GM12891 (cell line): ENCODE results near the gene FBXO33. TPM values are rescaled to one million over a fixed set of nuclear protein-coding genes. Genes with fewer than 3 reads are reported as not detected.
A peak's percentile ranks its signal among the peaks of the same experiment; 100 is the strongest.

ENCODE experiments used
- DNase-seq: peaks from one replicate; pipeline ENCODE4 v3.0.0; 2011; ENCODE audit warnings: low spot score; ENCODE audit not compliant: insufficient read length
- FAIRE-seq: peaks from 2 replicates; lab custom pipeline; 2011; peaks lifted over from hg19 to GRCh38; lab: Jason Lieb, UNC
- PAX5 ChIP-seq: IDR thresholded peaks from 2 replicates; pipeline ENCODE4 v1.6.1; 2011; ENCODE audit warnings: low read length, moderate library complexity, mild to moderate bottlenecking; ENCODE audit not compliant: insufficient read depth, severe bottlenecking
- POLR2A ChIP-seq: IDR thresholded peaks from 2 replicates; pipeline ENCODE4 v1.6.1; 2011; ENCODE audit warnings: low read depth, low read length, control low read depth
- POLR2AphosphoS5 ChIP-seq: IDR thresholded peaks from 2 replicates; pipeline ENCODE4 v1.6.1; 2011; ENCODE audit warnings: low read depth, low read length, control low read depth
- POU2F2 ChIP-seq: IDR thresholded peaks from 2 replicates; pipeline ENCODE4 v1.6.1; 2011; ENCODE audit warnings: low read depth, mild to moderate bottlenecking, control low read depth, low read length, moderate library complexity
- SPI1 ChIP-seq: IDR thresholded peaks from 2 replicates; pipeline ENCODE4 v1.6.1; 2011; ENCODE audit warnings: low read depth, low read length, control low read depth
- TAF1 ChIP-seq: IDR thresholded peaks from 2 replicates; pipeline ENCODE4 v1.6.1; 2011; ENCODE audit warnings: low read depth, low read length, control low read depth
- polyA plus RNA-seq: library from polyadenylated mRNA; unstranded; fragments of >200 nt; gene quantifications from one replicate; pipeline ENCODE4 v1.2.1, GENCODE V29; 2012; ENCODE audit warnings: low read depth, missing spikeins, inconsistent platforms; ENCODE audit not compliant: missing spikeins

Gene FBXO33
- 11.2 TPM for polyA plus RNA-seq

GRCh38 chr14:39432179-39432618 is at the start of gene FBXO33:
Gene FBXO33, minus strand, starts transcription at chr14:39432433. Its CDS starts 271 bp downstream, at chr14:39432162.
- FAIRE-seq, result peak; percentile 96
- TF ChIP-seq SPI1, result no peak
- TF ChIP-seq TAF1, result no peak
- no peak for TF ChIP-seq POLR2AphosphoS5
- TF ChIP-seq POU2F2, result no peak
- no peak for TF ChIP-seq PAX5
- no peak for TF ChIP-seq POLR2A
- peak; percentile 88 for DNase-seq

- FAIRE-seq, result peak; percentile 73
- TF ChIP-seq POU2F2 (no peak), POLR2A (no peak), POLR2AphosphoS5 (no peak), TAF1 (no peak), PAX5 (no peak), SPI1 (peak; percentile 69)
- no peak for DNase-seq
Measured at GRCh38 chr14:39474416-39474911, 42.2 kb upstream of the FBXO33 start.

- DNase-seq, result no peak
Measured at GRCh38 chr14:39472078-39472477, 39.8 kb upstream of the FBXO33 start.

GRCh38 chr14:39469094-39469710 is 37.0 kb upstream of the FBXO33 start:
- FAIRE-seq (peak; percentile 97), DNase-seq (no peak)

More at GRCh38 chr14:39472078-39472477, 39.8 kb upstream of the FBXO33 start:
- TF ChIP-seq PAX5 (no peak), POLR2A (no peak), TAF1 (no peak), SPI1 (no peak), POU2F2 (no peak), POLR2AphosphoS5 (no peak)
- no peak for FAIRE-seq

GRCh38 chr14:39467889-39468524 is 35.8 kb upstream of the FBXO33 start:
- no peak for TF ChIP-seq SPI1
- TF ChIP-seq POU2F2, result no peak
- TF ChIP-seq POLR2AphosphoS5, result no peak
- TF ChIP-seq TAF1, result no peak
- no peak for TF ChIP-seq POLR2A
- no peak for TF ChIP-seq PAX5
- no peak for DNase-seq
- peak; percentile 92 for FAIRE-seq

More at GRCh38 chr14:39469094-39469710, 37.0 kb upstream of the FBXO33 start:
- TF ChIP-seq SPI1, result no peak
- no peak for TF ChIP-seq POU2F2
- TF ChIP-seq PAX5, result no peak
- no peak for TF ChIP-seq POLR2AphosphoS5
- no peak for TF ChIP-seq POLR2A
- no peak for TF ChIP-seq TAF1

- TF ChIP-seq POU2F2 (no peak), TAF1 (no peak), SPI1 (no peak), PAX5 (no peak), POLR2A (no peak), POLR2AphosphoS5 (no peak)
- DNase-seq, result no peak
- no peak for FAIRE-seq
Measured at GRCh38 chr14:39459795-39460478, 27.7 kb upstream of the FBXO33 start.

GRCh38 chr14:39456702-39457250 is 24.5 kb upstream of the FBXO33 start:
- no peak for TF ChIP-seq SPI1
- no peak for TF ChIP-seq TAF1
- no peak for TF ChIP-seq POU2F2
- TF ChIP-seq POLR2AphosphoS5, result no peak
- TF ChIP-seq POLR2A, result no peak
- no peak for TF ChIP-seq PAX5
- no peak for FAIRE-seq

GRCh38 chr14:39454906-39455539 is 22.8 kb upstream of the FBXO33 start:
- FAIRE-seq (no peak), DNase-seq (no peak)
- TF ChIP-seq POLR2A (no peak), POU2F2 (no peak), POLR2AphosphoS5 (no peak), PAX5 (no peak), TAF1 (no peak), SPI1 (no peak)

More at GRCh38 chr14:39456702-39457250, 24.5 kb upstream of the FBXO33 start:
- no peak for DNase-seq

GRCh38 chr14:39452680-39453079 is 20.4 kb upstream of the FBXO33 start:
- no peak for DNase-seq
- TF ChIP-seq POLR2A (no peak), POU2F2 (no peak), POLR2AphosphoS5 (no peak), TAF1 (no peak), PAX5 (no peak), SPI1 (no peak)
- peak; percentile 70 for FAIRE-seq
